ENCODE results near the gene CDH3. TPM values are rescaled to one million over a fixed set of nuclear protein-coding genes. Genes with fewer than 3 reads are reported as not detected.

The CDH3 gene
- total and polyA plus RNA-seq, 2 of the 8 experiments (the other 6 are each of a cell fraction or from before 2014, with no cell fraction given): 146 to 171 TPM

- peak overlapping the region; percentile 50 for H3K27ac ChIP-seq (ENCODE audit: low read depth, low read length)
- H3K9ac ChIP-seq (replicated peaks in 1 of 4; ENCODE audit: extremely low read depth in 1 of 4, low read depth in 3 of 4, low read length in 3 of 4): peak overlapping the region; percentile 79 to 96 (median 86)
- POLR2A ChIA-PET (ENCODE audit: partially characterized antibody): interaction anchor here (0.7 to 4.7 kb wide), 22 partner anchors 10 to 104 kb away, joined by 3 to 65 read pairs (median 4); no protein-coding TSS in a partner anchor
- TF ChIP-seq RBBP5 (IDR thresholded peaks at IDR 0.05; ENCODE audit: borderline replicate concordance, low read depth, low read length) (no peak), GTF2F1 (IDR thresholded peaks at IDR 0.05; ENCODE audit: borderline replicate concordance, low read depth, low read length) (no peak), TAF1 (IDR thresholded peaks at IDR 0.05; ENCODE audit: low read depth, low read length) (peak; percentile 14; the same call in 1 of the 2 replicates), NANOG (IDR thresholded peaks at IDR 0.05; ENCODE audit: insufficient read depth, low read depth, low read length, poor library complexity, severe bottlenecking) (no peak), RAD21 (IDR thresholded peaks at IDR 0.05 in 1 of 2, conservative IDR thresholded peaks at IDR 0.05 in 1 of 2; ENCODE audit: low read depth in 2 of 2, low read length in 2 of 2) (peak in 1 of 2 experiments; percentile 22; a peak in 1 of 4 replicates), PHF8 (conservative IDR thresholded peaks at IDR 0.05; ENCODE audit: low read depth, low read length) (no peak), CBX5 (IDR thresholded peaks at IDR 0.05; ENCODE audit: low read depth, low read length) (no peak), RNF2 (IDR thresholded peaks at IDR 0.05; ENCODE audit: borderline replicate concordance, low read depth, low read length, missing control alignments, poor library complexity, severe bottlenecking) (no peak), BACH1 (IDR thresholded peaks at IDR 0.05; ENCODE audit: low read length) (no peak)
Observed at GRCh38 chr16:68737730-68738629, 92.9 kb downstream of the CDH3 start.

More at GRCh38 chr16:68737730-68738629, 92.9 kb downstream of the CDH3 start:
- Histone ChIP-seq H3K79me1 (ENCODE audit: low read depth, low read length) (peaks cover 7% of the 10 kb centered on the region; the same call in 1 of the 2 replicates), H3K14ac (ENCODE audit: insufficient read length) (peak overlapping the region; percentile 8), H3K18ac (ENCODE audit: extremely low read depth, low read length) (peak overlapping the region; percentile 71), H3K23me2 (ENCODE audit: low read depth, low read length) (peaks cover 8% of the 10 kb centered on the region; the same call in 1 of the 2 replicates), H3K56ac (replicated peaks; ENCODE audit: insufficient read length, low read depth, low read length) (peak overlapping the region; percentile 52), H3K27me3 (replicated peaks in 1 of 4; ENCODE audit: control insufficient read depth in 3 of 4, extremely low read depth in 1 of 4, insufficient read depth in 3 of 4, low read length in 3 of 4) (no peaks in the 10 kb centered on the region), H3K23ac (ENCODE audit: insufficient read length) (no peak overlapping the region), H2AK5ac (ENCODE audit: low read depth, low read length) (peak overlapping the region; percentile 30; the same call in 1 of the 2 replicates), H4K8ac (ENCODE audit: extremely low read depth, insufficient read depth, low read length) (peak overlapping the region; percentile 95; the same call in 1 of the 2 replicates), H3K4me2 (ENCODE audit: insufficient read depth in 1 of 2, low read depth in 2 of 2, low read length in 2 of 2) (peak overlapping the region; percentile 85 to 86), H3K9me3 (ENCODE audit: insufficient read depth in 2 of 2, low read depth in 1 of 2, low read length in 1 of 2) (no peaks in the 10 kb centered on the region), H2AFZ (ENCODE audit: low read length) (no peak overlapping the region), H2BK20ac (ENCODE audit: low read length) (no peak overlapping the region), H4K91ac (replicated peaks; ENCODE audit: insufficient read length, low read length) (peak overlapping the region; percentile 80), H4K5ac (ENCODE audit: insufficient read length, low read depth, low read length) (peak overlapping the region; percentile 13), H2BK5ac (ENCODE audit: low read depth, low read length) (peak overlapping the region; percentile 80; the same call in 1 of the 2 replicates), H3K4me3 (ENCODE audit: extremely low read depth in 1 of 4, insufficient read depth in 2 of 4, low read depth in 3 of 4, low read length in 4 of 4) (peak overlapping the region; percentile 60 to 90 (median 84)), H2BK120ac (replicated peaks; ENCODE audit: low read depth, low read length) (peak overlapping the region; percentile 16), H3K4ac (replicated peaks; ENCODE audit: insufficient read length, low read depth, low read length) (peak overlapping the region; percentile 90), H3K36me3 (ENCODE audit: control insufficient read depth in 2 of 4, insufficient read depth in 4 of 4, low read length in 3 of 4) (peaks cover 0 to 21% (median 0%) of the 10 kb centered on the region in 4 experiments; a peak in 4 of 8 replicates), H3K4me1 (replicated peaks in 1 of 4; ENCODE audit: control insufficient read depth in 3 of 4, insufficient read depth in 4 of 4, low read length in 3 of 4) (peaks cover 0 to 8% (median 5%) of the 10 kb centered on the region in 4 experiments; a peak in 6 of 7 replicates), H2BK12ac (ENCODE audit: low read depth, low read length) (peak overlapping the region; percentile 77; the same call in 1 of the 2 replicates), H2BK15ac (ENCODE audit: low read length) (no peak overlapping the region), H3K79me2 (ENCODE audit: control insufficient read depth in 1 of 2, insufficient read depth in 2 of 2, low read length in 2 of 2) (peaks cover 0 to 47% of the 10 kb centered on the region in 2 experiments; a peak in 2 of 4 replicates), H4K20me1 (replicated peaks in 1 of 2; ENCODE audit: control insufficient read depth in 1 of 2, insufficient read depth in 2 of 2, low read length in 2 of 2) (peaks cover 3 to 8% of the 10 kb centered on the region in 2 experiments)
- DNase-seq (ENCODE audit: low read depth in 1 of 2, low spot score in 2 of 2): peak in 1 of 2 experiments; percentile 74
- CTCF ChIA-PET (ENCODE audit: partially characterized antibody): interaction anchor here (1.0 to 2.3 kb wide), 8 partner anchors 10 to 209 kb away, joined by 3 to 9 read pairs (median 4); no protein-coding TSS in a partner anchor
- WGBS, 2 experiments (ENCODE audit: extremely low coverage in 1 of 2, insufficient coverage in 1 of 2, insufficient read length in 1 of 2, insufficient replicate concordance in 2 of 2, low coverage in 1 of 2, low lambda C conversion rate in 2 of 2, missing lambda C conversion rate in 1 of 2): 1% methylated on average over 34 of the region's 58 CpGs; no CpG with 5 or more reads in 1 of the 2 experiments
- no peak for FAIRE-seq
